ENCODE data around the gene MACO1.

DNA sequence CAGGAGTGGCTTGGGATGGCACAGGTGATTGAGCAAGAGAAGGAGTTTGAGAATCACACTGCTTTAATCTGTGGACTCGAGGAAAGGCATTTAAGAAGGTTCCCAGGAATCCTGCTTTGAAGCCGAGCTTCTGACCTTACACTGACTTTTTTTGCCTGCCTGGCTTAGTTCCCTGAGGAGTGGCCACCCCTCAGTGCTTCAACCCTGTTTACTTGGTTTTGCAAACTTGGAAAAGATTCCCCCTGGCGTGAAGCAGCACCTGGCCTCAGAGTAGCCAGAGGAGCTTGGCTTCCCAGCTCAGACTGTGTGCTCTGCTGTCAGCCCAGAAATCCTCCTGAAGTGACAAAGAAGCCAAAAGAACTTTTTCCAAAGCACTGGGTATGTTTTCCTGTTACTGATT is 64.3 kb downstream of the MACO1 start:
- TF ChIP-seq, protein P1, sequence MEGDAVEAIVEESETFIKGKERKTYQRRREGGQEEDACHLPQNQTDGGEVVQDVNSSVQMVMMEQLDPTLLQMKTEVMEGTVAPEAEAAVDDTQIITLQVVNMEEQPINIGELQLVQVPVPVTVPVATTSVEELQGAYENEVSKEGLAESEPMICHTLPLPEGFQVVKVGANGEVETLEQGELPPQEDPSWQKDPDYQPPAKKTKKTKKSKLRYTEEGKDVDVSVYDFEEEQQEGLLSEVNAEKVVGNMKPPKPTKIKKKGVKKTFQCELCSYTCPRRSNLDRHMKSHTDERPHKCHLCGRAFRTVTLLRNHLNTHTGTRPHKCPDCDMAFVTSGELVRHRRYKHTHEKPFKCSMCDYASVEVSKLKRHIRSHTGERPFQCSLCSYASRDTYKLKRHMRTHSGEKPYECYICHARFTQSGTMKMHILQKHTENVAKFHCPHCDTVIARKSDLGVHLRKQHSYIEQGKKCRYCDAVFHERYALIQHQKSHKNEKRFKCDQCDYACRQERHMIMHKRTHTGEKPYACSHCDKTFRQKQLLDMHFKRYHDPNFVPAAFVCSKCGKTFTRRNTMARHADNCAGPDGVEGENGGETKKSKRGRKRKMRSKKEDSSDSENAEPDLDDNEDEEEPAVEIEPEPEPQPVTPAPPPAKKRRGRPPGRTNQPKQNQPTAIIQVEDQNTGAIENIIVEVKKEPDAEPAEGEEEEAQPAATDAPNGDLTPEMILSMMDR (IDR thresholded peaks at IDR 0.05) = no peak
- no peak for TF ChIP-seq EP300 (IDR thresholded peaks at IDR 0.05)

All from upper lobe of left lung (tissue), 4 donors.